ENCODE results near the gene B4GALT1.
A peak's percentile ranks its signal among the peaks of the same experiment; 100 is the strongest.

Gene B4GALT1

DNA sequence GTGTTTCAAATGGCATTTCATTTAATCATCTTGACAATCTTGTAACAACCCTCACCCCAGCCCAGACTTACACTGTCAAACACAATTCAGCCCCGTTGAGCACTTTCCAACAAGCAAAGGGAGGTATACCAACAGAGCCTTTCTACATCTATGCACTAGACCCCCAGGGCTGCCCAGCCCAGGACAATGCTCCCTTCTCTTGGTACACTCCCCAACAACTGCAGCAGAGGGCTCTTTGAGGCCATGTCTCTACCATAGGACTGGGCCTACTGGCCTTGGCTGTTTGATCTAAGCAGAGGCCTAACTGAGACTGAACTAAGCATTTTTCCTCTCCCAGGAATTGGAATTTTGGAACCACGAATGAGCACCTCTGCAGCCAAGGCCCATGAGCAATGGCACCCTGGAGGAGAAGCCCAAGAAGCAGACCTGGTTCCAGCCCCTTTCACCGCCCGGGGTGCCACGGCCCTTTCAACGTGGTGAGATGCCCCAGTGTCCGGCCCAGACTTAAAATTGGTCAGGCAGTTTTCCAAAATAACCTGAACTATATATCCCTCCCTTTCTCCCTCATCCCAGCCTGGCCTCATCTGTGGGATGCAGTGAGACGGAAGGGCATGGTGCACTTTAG lies 43.6 kb downstream of the B4GALT1 start:
- no peak for DNase-seq (ENCODE audit: low spot score)

DNA sequence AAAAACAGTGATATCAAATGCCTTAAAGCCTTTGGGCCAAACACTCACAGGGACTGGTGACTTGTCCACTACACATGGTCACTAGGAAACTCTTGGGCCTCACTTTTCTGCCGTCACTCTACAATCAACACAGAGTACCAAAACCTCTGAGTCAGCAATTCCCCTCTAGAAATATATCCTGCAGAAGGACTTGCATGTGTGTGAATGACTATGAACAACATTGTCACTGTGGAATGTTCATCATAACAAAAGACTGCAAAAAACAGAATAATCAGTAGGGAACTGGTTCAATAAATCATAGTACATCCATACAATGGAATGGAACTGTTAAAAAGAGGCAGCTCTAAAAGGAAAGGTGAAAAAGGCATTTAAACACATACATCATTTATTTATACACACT lies 46.5 kb downstream of the B4GALT1 start:
- DNase-seq (ENCODE audit: low spot score): no peak

DNA sequence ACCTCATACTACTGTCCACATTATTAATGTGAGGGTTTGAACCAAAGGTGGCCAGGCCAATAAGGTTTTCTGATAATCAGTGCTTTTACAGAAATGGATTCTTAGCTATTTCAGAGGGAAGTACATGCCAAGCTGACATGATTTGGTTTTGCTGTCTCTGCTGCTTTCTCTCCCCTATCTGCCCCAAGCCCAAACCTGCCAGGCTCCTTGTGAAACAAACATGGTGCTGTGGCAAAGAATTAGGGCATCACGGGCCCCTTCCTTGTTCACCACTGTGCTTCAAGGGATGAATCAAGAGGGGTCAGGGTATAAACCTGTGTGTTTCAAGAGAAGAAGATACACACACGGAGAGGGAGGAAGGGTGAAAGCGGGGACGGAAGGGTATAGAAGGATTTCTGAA lies 49.3 kb downstream of the B4GALT1 start:
- no peak for DNase-seq (ENCODE audit: low spot score)

DNA sequence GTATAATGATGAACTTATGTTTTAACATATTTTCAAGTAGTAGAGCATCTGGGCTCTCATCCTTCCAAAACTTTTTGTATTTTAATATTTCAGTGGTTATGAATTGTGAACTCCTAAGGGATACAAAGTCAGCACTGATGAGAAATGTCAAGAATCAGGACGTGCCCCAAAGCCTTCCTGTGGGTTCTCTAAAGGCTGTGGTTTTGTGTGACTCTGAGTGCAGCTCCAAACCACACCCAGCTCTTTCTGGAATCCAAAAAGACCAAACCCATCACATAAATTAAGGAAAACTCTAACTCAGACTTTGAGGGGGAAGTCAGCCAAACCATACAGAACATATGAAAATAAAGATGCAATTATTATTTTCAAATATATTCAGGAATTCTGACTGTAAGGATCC lies 49.8 kb downstream of the B4GALT1 start:
- DNase-seq (ENCODE audit: low spot score): peak; percentile 28

DNA sequence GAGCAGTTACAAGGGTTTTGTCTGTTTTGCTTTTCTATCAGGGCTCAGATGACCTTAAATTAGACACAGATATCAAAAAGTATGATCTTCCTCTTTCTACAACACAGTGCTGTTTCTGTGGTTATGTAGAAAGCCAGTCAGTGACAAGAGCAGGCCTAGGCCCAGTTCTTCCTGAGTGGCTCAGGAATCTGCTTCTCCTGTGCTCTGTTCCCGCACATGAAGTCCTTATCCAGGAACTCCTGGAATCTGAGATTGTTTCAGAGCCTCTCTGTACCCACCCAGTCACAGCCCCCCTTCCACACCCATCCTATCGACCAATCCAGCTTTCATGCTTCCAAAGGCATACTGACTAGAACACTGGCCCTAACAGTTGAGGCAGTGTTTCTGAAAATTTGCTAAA lies 50.3 kb downstream of the B4GALT1 start:
- DNase-seq (ENCODE audit: low spot score): no peak

DNA sequence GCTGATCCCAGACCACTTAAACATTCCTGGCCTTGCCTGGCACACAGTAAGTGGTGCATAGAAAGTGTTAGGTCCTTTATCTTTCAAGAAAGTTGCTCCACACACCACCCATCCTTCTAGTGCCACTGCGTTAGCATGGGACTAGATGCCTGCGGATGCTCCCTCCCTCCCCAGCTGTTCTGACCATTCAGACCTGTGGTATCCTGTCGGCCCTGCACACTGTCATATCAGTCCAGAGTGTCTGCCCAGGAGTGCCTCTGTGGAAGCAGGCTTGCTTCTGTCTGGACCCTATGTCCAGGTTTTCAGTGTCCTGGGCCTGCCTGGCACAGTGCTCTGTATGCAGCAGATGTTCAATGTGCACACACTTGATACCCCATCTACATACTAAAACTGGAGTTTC lies 52.4 kb downstream of the B4GALT1 start:
- DNase-seq (ENCODE audit: low spot score): no peak

DNA sequence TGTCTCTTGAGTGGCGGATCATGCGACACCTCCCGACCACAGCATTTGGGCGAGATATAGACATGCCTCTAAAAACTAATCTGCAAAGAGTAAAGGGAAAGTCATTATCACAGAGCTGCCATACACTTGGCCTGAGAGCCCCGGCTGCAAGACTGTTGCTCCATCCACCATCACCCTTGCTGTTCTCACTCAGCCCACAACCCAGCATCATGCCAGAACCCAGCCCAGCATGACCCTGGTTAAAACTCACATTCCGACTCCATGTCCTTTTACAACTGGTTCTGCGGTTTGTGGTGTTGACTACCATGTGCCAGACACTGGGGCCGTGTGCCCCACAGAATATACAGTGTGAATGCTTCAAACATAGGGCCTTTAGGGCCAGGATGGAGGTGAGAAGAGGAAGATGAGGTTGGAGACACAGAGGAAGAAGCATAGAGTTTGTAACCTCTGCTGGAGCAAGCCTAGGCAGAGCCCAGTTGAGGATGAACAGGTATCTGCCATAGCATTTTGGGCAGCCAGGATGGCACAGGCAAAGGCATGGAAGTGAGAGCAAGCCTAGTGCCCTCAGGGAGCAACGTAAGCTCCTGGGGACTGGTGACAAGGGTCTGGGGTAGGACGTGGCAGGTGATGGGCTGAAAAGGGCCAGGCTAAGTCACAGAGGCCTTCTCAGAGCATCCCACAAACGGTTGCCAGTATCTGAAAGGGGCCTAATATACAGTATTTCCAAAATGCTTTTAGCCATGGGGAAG lies 53.2 kb downstream of the B4GALT1 start:
- DNase-seq (ENCODE audit: low spot score): no peak

DNA sequence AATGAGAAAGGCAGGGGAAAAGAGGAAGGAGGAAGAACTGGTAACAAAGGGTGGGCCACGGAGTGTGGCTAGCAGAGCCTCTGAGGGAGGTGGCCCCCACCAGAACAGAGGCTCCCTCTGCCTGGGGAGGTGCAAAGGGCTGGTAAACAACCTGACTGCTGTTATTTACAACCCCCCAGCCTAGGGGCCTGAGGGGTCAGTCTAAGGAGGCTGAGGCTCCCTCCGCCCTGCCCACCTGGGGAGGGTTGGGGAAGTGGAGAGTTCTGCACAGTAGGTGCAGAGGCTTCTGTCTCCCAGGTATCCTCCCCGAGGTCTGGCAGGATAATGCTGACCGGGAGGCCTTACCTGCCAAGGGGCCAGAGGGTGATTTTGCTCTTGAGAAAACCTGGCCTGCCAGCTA lies 55.0 kb downstream of the B4GALT1 start:
- DNase-seq (ENCODE audit: low spot score): no peak

DNA sequence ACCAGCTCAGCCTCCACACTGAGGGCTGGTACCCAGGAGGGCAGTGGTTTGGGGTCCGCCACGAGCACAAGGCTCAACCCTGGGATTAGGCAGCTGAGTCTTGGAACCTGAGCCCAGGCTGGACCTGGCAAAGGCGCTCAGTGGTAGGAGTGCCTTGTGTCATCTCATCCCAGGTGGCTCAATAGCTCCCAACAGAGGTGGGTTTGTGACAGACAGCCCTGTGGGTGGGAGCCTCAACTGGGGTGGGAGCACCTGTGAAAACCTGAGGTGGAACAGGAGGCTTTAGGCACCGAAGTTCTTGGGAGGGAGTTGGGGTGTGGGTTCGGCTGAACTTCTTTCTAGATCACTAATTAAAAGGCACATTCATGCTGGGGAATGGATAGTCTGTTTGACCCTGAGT lies 55.5 kb downstream of the B4GALT1 start:
- no peak for DNase-seq (ENCODE audit: low spot score)

DNA sequence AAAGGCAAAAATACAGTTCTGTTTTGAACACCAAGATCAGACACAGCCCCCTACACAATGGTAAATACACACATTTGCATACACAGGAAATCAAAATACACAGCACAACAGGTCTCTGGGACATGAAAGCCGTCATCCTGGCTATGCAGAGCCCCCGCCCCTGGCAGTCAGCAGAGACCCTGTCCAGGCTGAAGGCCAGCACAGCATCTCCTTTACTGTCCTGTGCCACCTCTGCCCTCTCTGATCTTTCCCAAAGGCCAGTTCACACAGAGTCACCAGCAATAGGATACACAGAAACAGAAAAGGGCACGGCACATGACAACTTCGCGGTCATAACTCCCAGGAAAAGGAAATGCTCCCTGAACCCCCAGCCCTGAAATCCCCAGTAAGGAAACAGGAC lies 56.5 kb downstream of the B4GALT1 start:
- no peak for DNase-seq (ENCODE audit: low spot score)

DNA sequence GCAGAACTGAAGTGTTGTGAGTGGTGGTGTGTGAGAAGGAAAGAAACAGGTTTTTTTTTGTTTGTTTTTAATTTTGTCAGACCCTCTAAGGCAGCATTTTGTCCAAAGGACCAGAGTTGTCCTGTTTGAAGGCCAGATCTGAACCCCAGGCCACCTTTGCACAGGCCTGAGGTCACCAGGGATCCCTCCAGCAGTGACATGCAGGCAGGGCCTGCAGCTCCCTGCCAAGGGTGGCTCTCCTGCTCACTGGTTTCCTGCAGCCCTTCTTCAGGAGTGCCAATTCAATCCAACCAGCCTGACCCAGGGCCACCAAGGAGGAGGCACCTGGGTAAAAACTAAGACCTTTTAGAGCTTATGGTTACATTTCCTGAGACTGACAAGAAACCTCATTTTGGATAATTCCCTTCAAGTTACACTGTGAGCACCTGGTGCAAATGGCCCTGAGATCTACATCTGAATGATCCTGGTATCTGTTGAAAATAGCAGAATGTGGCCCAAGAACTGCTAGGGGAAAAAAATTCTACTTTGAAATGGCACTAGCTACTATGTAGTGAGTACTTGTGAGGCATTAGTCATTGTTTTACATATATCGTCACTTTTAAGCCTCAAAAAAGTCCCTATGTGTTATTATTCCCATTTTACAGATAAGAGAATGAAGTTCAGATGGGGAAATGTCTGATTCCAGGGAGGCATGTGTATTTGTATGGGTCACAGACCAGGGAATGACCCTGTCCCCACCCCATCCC lies 57.1 kb downstream of the B4GALT1 start:
- no peak for DNase-seq (ENCODE audit: low spot score)

DNA sequence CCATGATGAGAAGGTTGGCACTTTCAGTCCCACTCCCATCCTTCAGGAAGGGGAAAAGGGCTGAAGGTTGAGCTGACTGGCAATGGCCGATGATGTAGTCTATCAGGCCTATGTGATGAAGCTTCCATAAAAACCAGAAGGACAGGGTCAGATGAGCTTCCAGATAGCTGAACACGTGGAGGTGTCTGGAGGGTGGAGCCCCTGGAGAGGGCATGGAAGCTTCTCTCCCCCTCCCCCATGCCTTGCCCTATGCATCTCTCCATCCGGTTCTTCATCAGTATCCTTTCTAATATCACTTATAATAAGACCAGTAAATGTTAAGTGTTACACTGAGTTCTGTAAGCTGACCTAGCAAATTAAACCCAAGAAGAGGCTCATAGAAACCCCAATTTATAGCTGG lies 58.0 kb downstream of the B4GALT1 start:
- DNase-seq (ENCODE audit: low spot score): no peak

DNA sequence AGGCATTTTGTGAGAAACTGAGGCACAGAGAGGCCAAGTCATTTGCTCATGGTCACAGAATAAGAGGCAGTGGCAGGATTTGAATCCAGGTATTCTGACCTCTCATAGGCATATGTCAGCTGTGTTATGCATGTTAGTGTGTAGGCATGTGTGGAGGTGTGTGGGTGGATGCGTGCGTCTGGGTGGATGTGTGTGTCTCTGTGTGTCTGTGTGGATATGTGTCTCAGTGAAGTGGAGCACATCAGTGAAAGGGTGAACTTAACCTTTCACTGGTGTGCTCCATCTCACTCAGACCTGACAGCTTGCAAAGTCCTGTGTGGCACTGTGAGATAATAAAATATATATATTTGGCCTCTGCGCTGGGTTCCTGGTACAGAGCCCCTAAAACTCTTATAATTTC lies 58.7 kb downstream of the B4GALT1 start:
- no peak for DNase-seq (ENCODE audit: low spot score)

DNA sequence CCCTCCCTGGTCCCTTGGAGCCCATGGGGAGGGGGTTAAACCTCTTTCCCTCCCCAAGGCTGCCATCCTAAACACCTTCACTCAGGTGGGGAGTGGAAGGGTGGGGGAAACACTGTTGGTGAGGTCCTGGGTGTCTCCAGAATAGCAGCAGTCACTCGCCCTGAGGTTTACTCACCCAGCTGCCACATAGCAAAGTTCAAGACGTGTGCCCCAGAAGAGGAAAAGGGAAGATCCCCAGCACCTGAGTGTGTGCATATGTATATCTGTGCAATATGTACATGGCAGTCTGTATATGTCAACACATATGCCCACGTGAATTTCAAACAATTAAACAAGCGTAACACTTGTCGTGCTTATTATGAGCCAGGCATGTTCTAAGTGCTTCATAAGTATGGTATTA lies 59.4 kb downstream of the B4GALT1 start:
- DNase-seq (ENCODE audit: low spot score): no peak

DNA sequence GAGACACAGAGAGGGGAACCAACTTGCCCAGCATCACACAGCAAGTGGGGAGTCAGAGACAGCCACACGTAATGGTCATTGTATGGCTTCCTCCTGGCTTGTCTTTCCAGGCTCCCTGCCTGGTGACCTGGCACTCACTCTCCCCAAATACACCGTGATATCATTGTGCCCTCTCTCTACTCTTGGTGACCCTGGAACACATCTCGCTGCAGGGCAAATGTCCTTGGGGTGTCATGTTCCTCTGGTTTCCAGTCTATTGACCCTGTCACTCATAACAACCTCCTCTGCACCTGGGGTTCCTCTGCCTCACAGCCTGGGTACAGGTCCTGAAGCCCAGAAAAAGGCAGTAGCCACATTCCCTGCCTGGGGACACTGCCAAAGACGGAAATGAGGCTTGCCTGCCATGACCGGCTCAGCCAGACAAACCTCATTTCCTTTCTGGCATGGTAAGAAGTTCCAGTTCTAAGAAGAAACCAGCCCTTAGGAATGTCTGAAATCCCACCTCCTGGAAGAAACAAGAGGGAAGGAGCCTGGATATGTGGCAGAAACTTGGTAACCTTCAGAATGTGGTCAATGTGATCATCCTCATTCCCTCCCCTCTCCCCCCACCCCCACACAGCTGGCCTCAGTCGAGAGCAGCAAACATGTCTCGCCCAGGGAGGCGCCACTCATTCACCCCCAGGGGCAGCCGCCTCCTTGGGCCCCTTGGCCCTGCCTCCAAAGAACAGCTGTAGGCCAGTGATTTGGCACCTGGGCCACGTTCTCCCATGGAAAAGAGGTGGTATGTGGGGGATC lies 60.1 kb downstream of the B4GALT1 start:
- DNase-seq (ENCODE audit: low spot score): no peak

DNA sequence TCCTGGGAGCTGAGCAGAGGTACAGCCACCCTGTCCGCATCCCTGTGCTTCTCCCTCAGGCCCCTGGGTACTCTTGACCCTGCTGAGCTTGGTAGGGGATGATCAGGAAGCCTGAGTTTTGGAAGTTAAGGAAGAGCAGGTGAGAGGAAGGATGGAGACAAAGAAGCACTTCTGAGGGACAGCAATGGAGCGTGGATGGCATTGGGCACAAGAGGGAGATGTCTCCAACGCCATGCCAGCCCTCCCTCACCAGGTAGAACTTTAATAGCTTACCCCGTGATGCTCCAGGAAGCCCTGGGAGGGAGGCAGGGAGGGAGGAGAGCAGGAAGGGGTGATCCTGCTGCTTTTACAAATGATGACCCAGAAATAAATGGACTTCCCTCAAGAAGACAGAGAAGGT lies 60.8 kb downstream of the B4GALT1 start:
- no peak for DNase-seq (ENCODE audit: low spot score)

DNA sequence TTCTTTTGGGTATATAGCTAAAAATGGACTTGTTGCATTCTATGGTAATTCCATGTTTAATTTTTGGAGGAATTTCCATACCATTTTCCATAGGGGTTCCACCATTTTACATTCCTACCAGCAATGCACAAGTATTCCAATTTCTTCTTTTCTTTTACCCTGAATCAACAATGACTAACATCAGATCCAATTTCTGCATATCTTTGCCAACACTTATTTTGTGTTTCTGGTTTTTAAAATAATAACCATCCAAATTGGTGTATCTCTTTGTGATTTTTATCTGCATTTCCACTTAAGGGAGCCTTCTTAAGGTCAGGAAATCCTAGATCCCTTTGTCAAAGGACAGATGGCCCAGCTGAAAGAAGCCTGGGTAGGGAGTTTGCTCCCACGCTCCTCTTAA lies 61.2 kb downstream of the B4GALT1 start:
- DNase-seq (ENCODE audit: low spot score): no peak

DNA sequence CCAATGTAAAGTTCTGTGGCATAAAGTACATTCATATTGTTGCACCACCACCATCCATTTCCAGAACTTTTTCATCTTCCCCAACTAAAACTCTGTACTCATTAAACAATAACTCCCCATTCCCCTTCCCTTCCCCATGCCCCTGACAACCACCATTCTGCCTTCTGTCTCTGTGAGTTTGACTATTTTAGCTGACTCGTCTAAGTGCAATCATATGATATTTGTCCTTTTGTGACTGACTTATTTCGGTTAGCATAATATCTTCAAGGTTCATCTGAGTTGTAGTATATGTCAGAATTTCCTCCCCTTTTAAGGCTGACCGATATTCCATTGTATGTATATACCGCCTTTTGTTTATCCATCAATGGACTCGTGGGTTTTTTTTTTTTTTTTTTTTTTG lies 61.6 kb downstream of the B4GALT1 start:
- no peak for DNase-seq (ENCODE audit: low spot score)

DNA sequence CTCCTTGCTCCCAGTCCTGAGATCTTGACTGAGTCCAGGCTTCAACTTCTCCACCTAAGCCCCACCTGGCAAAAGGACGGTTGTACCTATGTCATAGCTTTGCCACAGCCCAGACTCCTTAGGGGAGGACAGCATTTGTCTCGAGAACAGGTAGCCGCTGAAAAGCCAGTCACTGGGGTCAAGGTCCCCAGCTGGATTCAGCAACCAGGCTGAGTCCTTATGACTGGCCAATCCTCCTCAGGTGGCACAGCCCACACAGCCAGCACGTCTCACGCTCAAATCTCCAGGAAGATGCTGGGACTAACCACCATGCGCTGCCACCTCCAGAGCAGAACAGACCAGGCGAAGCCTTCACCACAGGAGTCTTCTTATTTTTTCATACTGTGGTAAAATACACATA lies 62.7 kb downstream of the B4GALT1 start:
- DNase-seq (ENCODE audit: low spot score): no peak

DNA sequence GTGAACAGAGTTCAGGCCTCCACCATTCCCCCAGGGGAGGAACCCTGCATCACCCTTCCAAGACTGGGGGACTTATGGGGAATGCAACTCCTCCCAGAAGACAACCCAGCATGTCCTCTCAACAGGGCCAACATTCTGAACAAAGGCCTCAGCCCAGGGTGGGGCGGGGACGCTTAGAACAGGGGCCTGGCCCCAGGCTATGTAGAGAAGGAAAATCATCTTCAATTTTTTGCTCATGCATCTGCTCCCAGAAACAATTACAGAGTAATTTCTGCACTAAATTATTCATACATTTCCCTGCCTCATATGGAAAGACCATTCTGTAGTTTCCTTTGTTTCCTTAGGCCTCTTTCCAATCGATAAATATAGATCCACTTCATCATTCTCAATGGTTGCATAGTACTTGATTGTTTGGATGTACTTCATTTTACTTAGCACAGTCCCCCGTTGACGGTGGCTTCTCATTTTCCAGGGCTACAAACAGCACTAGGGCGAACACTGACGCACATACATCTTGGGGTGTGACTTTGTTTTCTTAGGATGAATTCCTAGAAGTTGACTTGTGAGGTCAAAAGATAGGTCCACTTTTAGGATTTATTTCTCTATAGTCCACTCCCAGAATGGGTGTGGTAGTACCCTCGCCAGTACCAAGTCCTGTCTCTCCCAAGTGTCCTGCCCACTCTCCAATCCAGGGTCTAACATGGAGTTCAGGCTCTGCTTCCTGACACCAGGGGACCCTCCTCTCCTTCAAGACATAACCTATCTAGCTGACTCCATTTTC lies 63.4 kb downstream of the B4GALT1 start:
- DNase-seq (ENCODE audit: low spot score): no peak

DNA sequence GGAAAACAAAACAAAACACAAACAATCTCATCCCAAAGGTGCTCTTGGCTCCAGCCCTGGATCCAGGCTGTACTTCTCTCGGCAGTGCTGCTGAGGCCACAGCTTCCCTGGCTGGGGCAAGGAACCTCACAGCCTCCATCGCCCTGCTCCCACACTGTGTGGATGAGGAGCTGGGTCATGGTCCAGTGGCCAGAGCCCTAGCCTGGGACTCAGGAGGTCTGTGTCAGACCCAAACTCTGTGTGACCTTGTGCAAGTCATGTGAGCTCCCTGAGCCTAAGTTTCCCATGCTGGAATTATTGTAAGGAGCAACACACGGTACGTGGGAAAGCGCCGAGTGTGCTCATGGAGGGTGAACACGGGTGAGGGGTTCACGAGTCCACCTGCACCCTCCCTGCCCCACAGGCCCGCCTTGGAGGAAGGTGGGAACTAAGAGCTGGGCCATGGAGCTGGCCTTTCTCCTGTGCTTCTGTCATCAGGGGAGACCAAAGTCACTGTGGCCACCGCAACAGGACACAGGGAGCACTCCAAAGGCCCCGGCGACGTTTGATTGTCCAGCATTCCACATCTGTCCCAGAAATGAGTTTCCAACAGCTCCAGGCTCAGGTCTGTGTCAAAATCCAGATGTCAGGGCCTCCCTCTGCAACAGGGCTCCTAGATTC lies 64.5 kb downstream of the B4GALT1 start:
- no peak for DNase-seq (ENCODE audit: low spot score)

All from SW480 (cell line).